Endothelial cell of umbilical vein (primary cell): ENCODE measurements around the gene PCDHA3. TPM values are rescaled to one million over a fixed set of nuclear protein-coding genes. Genes with fewer than 3 reads are reported as not detected.
"Not testable (repeated sequence)": the region's sequence is repeated elsewhere in the genome, so short reads cannot be mapped to it uniquely, and the experiment has no call there.

ENCODE experiments used
- BruUV-seq: library from RNA; stranded (reverse); fragments of 400-500 nt; replicated peaks from 2 replicates; lab custom pipeline; 2021; lab: Mats Ljungman, UMichigan
- CTCF ChIA-PET: fragments of 300-600, 350-600 bp; sonication (Branson Sonifier 250); formaldehyde crosslinking; loops from one replicate; lab custom pipeline; 2021; ENCODE audit warnings: antibody characterized with exemption, inconsistent platforms; lab: Charles Lee
- POLR2A ChIA-PET: fragments of 300-600, 350-600 bp; sonication (Branson Sonifier 250); formaldehyde crosslinking; loops from one replicate; lab custom pipeline; 2021; ENCODE audit warnings: antibody characterized with exemption, inconsistent platforms; lab: Charles Lee
- DNase-seq: peaks from one replicate; pipeline ENCODE4 v3.0.0-alpha.2; 2011; ENCODE audit warnings: low read depth, low spot score
- FAIRE-seq: peaks from 2 replicates; lab custom pipeline; 2011; peaks lifted over from hg19 to GRCh38; lab: Jason Lieb, UNC
- H2AFZ ChIP-seq: 2 replicates; pipeline ENCODE4 v1.6.0; 2012; ENCODE audit warnings: low read depth, low read length, control low read depth, inconsistent platforms
- H3K27ac ChIP-seq: 2 replicates; pipeline ENCODE4 v1.5.1; 2011; ENCODE audit warnings: low read depth, mild to moderate bottlenecking, control low read depth, low read length, moderate library complexity; ENCODE audit not compliant: insufficient read depth
- H3K27me3 ChIP-seq, 2 experiments: 2 replicates each; pipeline versions ENCODE4 v1.6.0 to v1.6.1; 2011; ENCODE audit warnings: low read length in 2 of 2, mixed read lengths in 1 of 2; ENCODE audit not compliant: control insufficient read depth in 2 of 2, insufficient read depth in 2 of 2
- H3K36me3 ChIP-seq, 2 experiments: 2 replicates in 1 of 2; 3 replicates in 1 of 2; pipeline ENCODE4 v1.5.1; 2011; ENCODE audit warnings: low read length in 2 of 2, mild to moderate bottlenecking in 1 of 2, moderate library complexity in 1 of 2; ENCODE audit not compliant: control insufficient read depth in 2 of 2, insufficient read depth in 2 of 2; ENCODE audit errors: extremely low read depth in 1 of 2
- H3K4me1 ChIP-seq: 3 replicates; pipeline ENCODE4 v1.5.1; 2011; ENCODE audit warnings: mild to moderate bottlenecking, low read length; ENCODE audit not compliant: control insufficient read depth, insufficient read depth; ENCODE audit errors: extremely low read depth
- H3K4me2 ChIP-seq: 2 replicates; pipeline ENCODE4 v1.6.1; 2011; ENCODE audit warnings: low read length, control low read depth, mixed read lengths; ENCODE audit not compliant: insufficient read depth
- H3K4me3 ChIP-seq, 3 experiments: fragments of 200-600 bp in 1 of 3; sonication (generic), shearing (Covaris generic) in 1 of 3; replicated peaks in 1 of 3; 2 replicates each; pipeline ENCODE4 v1.5.1; 2011 to 2016; ENCODE audit warnings: control low read depth in 3 of 3, low read length in 3 of 3, mild to moderate bottlenecking in 2 of 3, inconsistent platforms in 1 of 3, low read depth in 1 of 3, moderate library complexity in 1 of 3; ENCODE audit not compliant: insufficient read depth in 1 of 3
- H3K79me2 ChIP-seq: 2 replicates; pipeline ENCODE4 v1.6.0; 2012; ENCODE audit warnings: low read length, inconsistent platforms; ENCODE audit not compliant: control insufficient read depth, insufficient read depth
- H3K9ac ChIP-seq: replicated peaks from 2 replicates; pipeline ENCODE3; 2011; ENCODE audit warnings: low read length, control low read depth; ENCODE audit not compliant: insufficient read depth; ENCODE audit errors: extremely low read depth
- H3K9me1 ChIP-seq: replicated peaks from 3 replicates; pipeline ENCODE4 v1.6.0; 2011; ENCODE audit warnings: mild to moderate bottlenecking, low read length; ENCODE audit not compliant: control insufficient read depth, insufficient read depth; ENCODE audit errors: extremely low read depth
- H3K9me3 ChIP-seq: replicated peaks from 2 replicates; pipeline ENCODE4 v1.5.1; 2012; ENCODE audit warnings: low read length, inconsistent platforms; ENCODE audit not compliant: control insufficient read depth, insufficient read depth
- H4K20me1 ChIP-seq: replicated peaks from 2 replicates; pipeline ENCODE3; 2011; ENCODE audit warnings: mild to moderate bottlenecking, low read length; ENCODE audit not compliant: control insufficient read depth, insufficient read depth; ENCODE audit errors: extremely low read depth
- CTCF ChIP-seq, 2 donors: IDR thresholded peaks; 1 replicate in 1 of 2; 2 replicates in 1 of 2; pipeline ENCODE4 v1.5.1; 2011; ENCODE audit warnings: low read length in 2 of 2, mild to moderate bottlenecking in 2 of 2, moderate library complexity in 2 of 2, control low read depth in 1 of 2, inconsistent platforms in 1 of 2, low read depth in 1 of 2; ENCODE audit not compliant: insufficient read depth in 1 of 2; ENCODE audit errors: extremely low read depth in 1 of 2
- EZH2 ChIP-seq: IDR thresholded peaks from 2 replicates; pipeline ENCODE4 v1.6.1; 2012; ENCODE audit warnings: borderline replicate concordance, low read depth, mild to moderate bottlenecking, moderate library complexity, low read length, inconsistent platforms; ENCODE audit not compliant: severe bottlenecking
- FOS ChIP-seq: IDR thresholded peaks from 2 replicates; pipeline ENCODE4 v1.6.1; 2011; ENCODE audit warnings: mild to moderate bottlenecking, low read length, moderate library complexity, borderline replicate concordance; ENCODE audit not compliant: insufficient read depth
- GATA2 ChIP-seq: IDR thresholded peaks from 2 replicates; pipeline ENCODE4 v1.7.0; 2011; ENCODE audit warnings: low read depth, mild to moderate bottlenecking, moderate library complexity, mixed read lengths, low read length; ENCODE audit not compliant: insufficient read length, insufficient read depth
- JUN ChIP-seq: IDR thresholded peaks from 2 replicates; pipeline ENCODE4 v1.6.1; 2011; ENCODE audit warnings: borderline replicate concordance, low read depth; ENCODE audit not compliant: insufficient read length, insufficient read depth
- MAX ChIP-seq: IDR thresholded peaks from 2 replicates; pipeline ENCODE4 v1.6.1; 2011; ENCODE audit not compliant: insufficient read depth, insufficient read length
- MYC ChIP-seq: IDR thresholded peaks from one replicate; pipeline ENCODE4 v1.6.1; 2011; ENCODE audit warnings: mild to moderate bottlenecking, low read depth, low read length
- POLR2A ChIP-seq: IDR thresholded peaks from 2 replicates; pipeline ENCODE4 v1.6.1; 2012; ENCODE audit warnings: low read depth, mild to moderate bottlenecking, control low read depth, low read length
- POLR2AphosphoS5 ChIP-seq: IDR thresholded peaks from 2 replicates; pipeline ENCODE4 v1.6.1; 2012; ENCODE audit warnings: low read depth, mild to moderate bottlenecking, control low read depth, low read length, moderate library complexity; ENCODE audit not compliant: insufficient read depth
- dilution Hi-C: fragments of 300-500 bp; cut with MboI; formaldehyde crosslinking; loops from one replicate; pipeline ENCODE4 v1.15.0; 2019; ENCODE audit warnings: low sequenced_read_pairs; ENCODE audit not compliant: extremely low pct_ligation_motif_present
- intact Hi-C: fragments of 100-400 bp; cut with micrococcal nuclease; formaldehyde crosslinking; loops from one replicate; pipeline ENCODE4 v1.10.0; 2022
- polyA plus RNA-seq, 4 experiments: library from polyadenylated mRNA; depleted of rRNA in 3 of 4; stranded (reverse) in 3 of 4; unstranded in 1 of 4; fragments of >200 nt; gene quantifications; 2 replicates each; pipeline versions ENCODE4 v1.2.1 to v1.2.3, GENCODE V29; 2011 to 2012; ENCODE audit warnings: missing spikeins in 1 of 4
- total RNA-seq: library from RNA; stranded (reverse); gene quantifications from 2 replicates; pipeline ENCODE4 v1.2.3, GENCODE V29; 2021

The PCDHA3 gene
- total and polyA plus RNA-seq, 2 donors (not counting 3 experiments of a cell fraction or from before 2014, with no cell fraction given) = 0.07 to 0.09 TPM

- dilution Hi-C loops (no loop called here), intact Hi-C loops (loop anchor here (1.0 kb wide), 1 partner anchor 219 kb away; no protein-coding TSS in a partner anchor)
- FAIRE-seq (no peak), DNase-seq (no peak)
- BruUV-seq = no TSS peak
- Histone ChIP-seq H2AFZ (no peak overlapping the region), H3K4me2 (no peak overlapping the region), H3K27ac (no peak overlapping the region), H3K36me3 (no peaks in the 10 kb centered on the region), H3K27me3 (no peaks in the 10 kb centered on the region), H3K4me1 (no peaks in the 10 kb centered on the region), H3K79me2 (no peaks in the 10 kb centered on the region), H3K9me1 (no peaks in the 10 kb centered on the region), H3K4me3 (no peak overlapping the region), H4K20me1 (no peaks in the 10 kb centered on the region), H3K9ac (no peak overlapping the region), H3K9me3 (no peaks in the 10 kb centered on the region)
- no peak for TF ChIP-seq CTCF (IDR thresholded peaks at IDR 0.05; ENCODE audit: extremely low read depth in 1 of 2, insufficient read depth in 1 of 2, low read depth in 1 of 2, low read length in 2 of 2)
- no peak for TF ChIP-seq JUN
- no peak for TF ChIP-seq MYC
- no peak for TF ChIP-seq POLR2A
- no peak for TF ChIP-seq FOS
- no peak for TF ChIP-seq MAX
- TF ChIP-seq EZH2 = no peak
- no peak for TF ChIP-seq GATA2
- TF ChIP-seq POLR2AphosphoS5 = no peak
- ChIA-PET POLR2A (no interaction called here), CTCF (no interaction called here)
Observed at GRCh38 chr5:140822281-140822629, 21.4 kb downstream of the PCDHA3 start.

GRCh38 chr5:140822969-140823368 lies 22.1 kb downstream of the PCDHA3 start:
- H3K36me3 ChIP-seq, H3K4me1 ChIP-seq, H3K9ac ChIP-seq, DNase-seq, H3K27me3 ChIP-seq, H3K9me3 ChIP-seq, H3K27ac ChIP-seq, BruUV-seq, CTCF ChIA-PET, H3K4me2 ChIP-seq, H3K79me2 ChIP-seq, H3K9me1 ChIP-seq, POLR2A ChIA-PET, H4K20me1 ChIP-seq, dilution Hi-C loops, FAIRE-seq, H2AFZ ChIP-seq, H3K4me3 ChIP-seq: not testable (repeated sequence)
- intact Hi-C loops = loop anchor here (1.0 kb wide), 1 partner anchor 218 kb away; no protein-coding TSS in a partner anchor
